BJ (cell line): ENCODE data around the gene SCFD2. TPM values are rescaled to one million over a fixed set of nuclear protein-coding genes. Genes with fewer than 3 reads are reported as not detected.
A peak's percentile ranks its signal among the peaks of the same experiment; 100 is the strongest.

Experiments
- CTCF ChIA-PET: fragments of 350-600 bp; formaldehyde crosslinking; extraction: SDS; loops from one replicate; lab custom pipeline; 2021; ENCODE audit warnings: antibody characterized with exemption, inconsistent platforms; lab: Yijun Ruan, JAX
- POLR2A ChIA-PET: fragments of 300-600 bp; sonication (Branson Sonifier 250); formaldehyde crosslinking; extraction: SDS; loops from one replicate; lab custom pipeline; 2021; ENCODE audit warnings: antibody characterized with exemption; lab: Charles Lee
- DNase-seq: peaks from one replicate; pipeline ENCODE4 v3.0.0-alpha.2; 2011; ENCODE audit warnings: low read depth
- H3K27me3 ChIP-seq: 2 replicates; pipeline ENCODE4 v1.6.0; 2011; ENCODE audit warnings: low read length; ENCODE audit not compliant: control insufficient read depth, insufficient read depth
- H3K36me3 ChIP-seq: 2 replicates; pipeline ENCODE4 v1.5.1; 2011; ENCODE audit warnings: low read length; ENCODE audit not compliant: control insufficient read depth, insufficient read depth
- H3K4me3 ChIP-seq: 2 replicates; pipeline ENCODE4 v1.5.1; 2011; ENCODE audit warnings: low read depth, mild to moderate bottlenecking, control low read depth, low read length
- polyA plus RNA-seq: library from polyadenylated mRNA; depleted of rRNA; stranded (reverse); fragments of >200 nt; gene quantifications from 2 replicates; pipeline ENCODE4 v1.2.3, GENCODE V29; 2011
- TF ChIP-seq, protein P1 (sequence below): IDR thresholded peaks from 2 replicates; pipeline ENCODE4 v1.5.1; 2011; ENCODE audit warnings: low read depth, mild to moderate bottlenecking, control low read depth, inconsistent platforms, low read length, moderate library complexity; ENCODE audit not compliant: insufficient read depth

SCFD2 gene
- polyA plus RNA-seq, 1 experiment, result 17.4 TPM

GRCh38 chr4:52983563-52984303, 382.1 kb downstream of the SCFD2 start:
- H3K36me3 ChIP-seq, result no peaks in the 10 kb centered on the region
- no peak for DNase-seq
- H3K4me3 ChIP-seq, result no peak overlapping the region
- TF ChIP-seq, protein P1, sequence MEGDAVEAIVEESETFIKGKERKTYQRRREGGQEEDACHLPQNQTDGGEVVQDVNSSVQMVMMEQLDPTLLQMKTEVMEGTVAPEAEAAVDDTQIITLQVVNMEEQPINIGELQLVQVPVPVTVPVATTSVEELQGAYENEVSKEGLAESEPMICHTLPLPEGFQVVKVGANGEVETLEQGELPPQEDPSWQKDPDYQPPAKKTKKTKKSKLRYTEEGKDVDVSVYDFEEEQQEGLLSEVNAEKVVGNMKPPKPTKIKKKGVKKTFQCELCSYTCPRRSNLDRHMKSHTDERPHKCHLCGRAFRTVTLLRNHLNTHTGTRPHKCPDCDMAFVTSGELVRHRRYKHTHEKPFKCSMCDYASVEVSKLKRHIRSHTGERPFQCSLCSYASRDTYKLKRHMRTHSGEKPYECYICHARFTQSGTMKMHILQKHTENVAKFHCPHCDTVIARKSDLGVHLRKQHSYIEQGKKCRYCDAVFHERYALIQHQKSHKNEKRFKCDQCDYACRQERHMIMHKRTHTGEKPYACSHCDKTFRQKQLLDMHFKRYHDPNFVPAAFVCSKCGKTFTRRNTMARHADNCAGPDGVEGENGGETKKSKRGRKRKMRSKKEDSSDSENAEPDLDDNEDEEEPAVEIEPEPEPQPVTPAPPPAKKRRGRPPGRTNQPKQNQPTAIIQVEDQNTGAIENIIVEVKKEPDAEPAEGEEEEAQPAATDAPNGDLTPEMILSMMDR, result peak; percentile 62
- ChIA-PET POLR2A (interaction anchor here (0.6 kb wide), 1 partner anchor 574 kb away, joined by 4 read pairs; no protein-coding TSS in a partner anchor), CTCF (interaction anchor here (0.6 to 5.5 kb wide), 22 partner anchors 8 to 611 kb away, joined by 3 to 105 read pairs (median 3); no protein-coding TSS in a partner anchor)
- H3K27me3 ChIP-seq, result no peaks in the 10 kb centered on the region

DNA sequence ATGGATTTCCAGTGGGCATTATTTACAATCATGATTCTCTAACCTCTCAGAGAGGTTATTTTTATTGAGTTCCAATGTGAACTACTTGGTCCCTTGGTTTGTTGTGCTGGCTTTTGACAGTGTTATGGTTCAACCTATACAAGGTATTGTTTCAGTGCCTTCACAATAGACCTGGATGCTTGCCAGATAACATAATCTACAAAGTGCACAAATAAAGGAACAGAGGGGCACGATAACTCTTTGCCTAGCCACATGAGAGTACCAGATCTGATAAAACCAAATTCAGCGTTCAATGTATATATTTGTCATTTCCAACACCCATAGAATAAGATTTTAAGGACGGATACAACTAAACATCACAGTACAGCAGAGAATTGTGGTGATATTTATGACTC, 382.9 kb downstream of the SCFD2 start:
- POLR2A ChIA-PET, result interaction anchor here (0.6 kb wide), 1 partner anchor 575 kb away, joined by 4 read pairs; no protein-coding TSS in a partner anchor
- Histone ChIP-seq H3K27me3 (no peaks in the 10 kb centered on the region), H3K4me3 (no peak overlapping the region), H3K36me3 (no peaks in the 10 kb centered on the region)
- no peak for DNase-seq
- CTCF ChIA-PET, result interaction anchor here (0.5 to 5.5 kb wide), 32 partner anchors 9 to 610 kb away, joined by 3 to 105 read pairs (median 3); no protein-coding TSS in a partner anchor
- TF ChIP-seq, protein P1, result no peak

DNA sequence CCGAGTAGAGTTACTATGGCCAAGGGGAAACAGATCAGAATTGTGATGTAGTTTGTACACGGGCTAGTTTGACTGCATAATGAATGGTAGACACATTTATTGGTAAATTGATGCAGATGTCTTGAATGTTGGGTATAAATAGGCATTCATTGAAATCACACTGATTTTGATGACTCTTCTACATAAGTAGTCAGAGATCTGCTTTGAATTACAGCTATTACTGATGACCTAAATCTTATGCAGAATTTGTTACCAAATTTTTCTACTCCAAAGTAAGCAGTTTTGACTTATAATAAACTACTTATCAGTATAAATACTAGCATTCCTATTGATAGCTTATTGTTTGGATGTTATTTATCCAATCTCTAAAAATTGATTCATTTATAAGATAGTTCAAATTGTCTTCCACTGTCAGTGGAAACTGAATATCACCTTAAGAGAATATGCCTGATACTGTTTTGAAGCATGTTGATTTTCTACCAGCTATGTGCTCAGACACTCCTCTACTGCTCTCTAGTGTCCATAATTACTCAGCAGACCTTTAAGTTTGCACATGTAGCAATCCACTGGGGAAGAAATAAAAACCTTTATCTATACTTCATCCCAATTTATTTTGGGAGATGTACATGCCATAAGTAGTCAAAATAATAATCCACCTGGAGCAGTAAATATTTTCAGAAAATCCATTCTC, 383.5 kb downstream of the SCFD2 start:
- Histone ChIP-seq H3K36me3 (no peaks in the 10 kb centered on the region), H3K27me3 (no peaks in the 10 kb centered on the region), H3K4me3 (no peak overlapping the region)
- ChIA-PET POLR2A (no interaction called here), CTCF (interaction anchor here (0.5 to 5.5 kb wide), 25 partner anchors 9 to 606 kb away, joined by 3 to 105 read pairs (median 4); no protein-coding TSS in a partner anchor)
- TF ChIP-seq, protein P1, result peak; percentile 73
- no peak for DNase-seq

DNA sequence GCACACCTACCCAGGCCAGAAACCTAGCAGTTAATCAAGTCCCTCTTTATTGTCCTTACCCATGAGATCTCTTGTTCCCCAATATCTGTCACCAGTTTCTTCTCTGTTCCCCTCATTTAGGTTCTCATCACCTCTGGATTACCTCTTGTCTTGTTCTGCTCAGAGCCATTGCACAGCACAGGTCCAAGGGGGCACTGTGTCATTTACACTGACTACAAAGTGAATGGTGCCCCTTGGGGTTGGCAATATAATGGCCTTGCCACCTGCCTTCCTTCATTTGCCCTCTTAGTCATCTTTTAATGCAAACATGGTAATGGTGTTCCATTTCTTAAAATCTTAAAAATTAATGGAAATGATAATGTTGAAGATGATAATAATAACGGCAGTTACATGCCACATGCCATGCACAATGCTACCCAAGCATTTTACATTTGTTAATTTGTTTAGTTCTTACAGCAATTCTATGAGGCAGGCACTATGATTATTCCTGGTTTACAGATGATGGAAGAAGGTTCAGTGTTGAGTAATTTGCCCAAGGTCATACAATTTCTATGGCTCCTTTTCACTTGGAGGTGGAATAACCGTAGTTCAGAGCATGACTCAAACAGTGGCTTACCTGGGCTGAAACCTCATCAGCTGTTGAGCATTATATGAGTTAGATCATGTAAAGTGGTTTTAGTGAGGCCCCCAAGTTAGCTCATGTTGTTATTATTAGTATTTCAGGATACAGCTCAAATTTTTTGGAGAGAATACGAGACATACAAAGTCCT, 385.9 kb downstream of the SCFD2 start:
- Histone ChIP-seq H3K36me3 (no peaks in the 10 kb centered on the region), H3K4me3 (no peak overlapping the region), H3K27me3 (no peaks in the 10 kb centered on the region)
- ChIA-PET CTCF (interaction anchor here (1.9 to 4.1 kb wide), 2 partner anchors 430 to 434 kb away, joined by 6 to 105 read pairs; no protein-coding TSS in a partner anchor), POLR2A (no interaction called here)
- TF ChIP-seq, protein P1, result no peak
- no peak for DNase-seq
